Sigmoid colon (tissue), 7 donors: ENCODE measurements around the gene ZDHHC11. TPM values are rescaled to one million over a fixed set of nuclear protein-coding genes. Genes with fewer than 3 reads are reported as not detected.
"Not testable (repeated sequence)": the region's sequence is repeated elsewhere in the genome, so short reads cannot be mapped to it uniquely, and the experiment has no call there.

ENCODE experiments used
- DNase-seq: peaks from one replicate; pipeline ENCODE4 v3.0.0-alpha.2; 2019
- H3K27ac ChIP-seq, 4 donors: fragments of 200-600 bp; sonication (generic); one replicate each; pipeline ENCODE4 v1.5.1; 2016 to 2019; ENCODE audit warnings: mild to moderate bottlenecking in 1 of 4
- H3K27me3 ChIP-seq, 3 donors: fragments of 200-600 bp; sonication (generic); one replicate each; pipeline ENCODE4 v1.5.1; 2019; ENCODE audit warnings: mild to moderate bottlenecking in 1 of 3
- H3K36me3 ChIP-seq, 4 donors: fragments of 200-600 bp; sonication (generic); one replicate each; pipeline ENCODE4 v1.5.1; 2016 to 2019
- H3K4me1 ChIP-seq, 4 donors: fragments of 200-600 bp; sonication (generic); one replicate each; pipeline ENCODE4 v1.5.1; 2017 to 2019
- H3K4me3 ChIP-seq, 4 donors: fragments of 200-600 bp; sonication (generic); one replicate each; pipeline ENCODE4 v1.5.1; 2017 to 2019; ENCODE audit warnings: mild to moderate bottlenecking in 2 of 4, moderate library complexity in 1 of 4
- H3K9me3 ChIP-seq, 4 donors: fragments of 200-600 bp in 3 of 4; sonication (generic) in 3 of 4; one replicate each; pipeline versions ENCODE4 v1.5.1 to v1.6.1; 2013 to 2019
- EP300 ChIP-seq, 4 donors: sonication (generic); formaldehyde crosslinking; IDR thresholded peaks; one replicate each; pipeline ENCODE4 v1.6.1; 2017; ENCODE audit warnings: antibody characterized with exemption in 4 of 4
- POLR2A ChIP-seq, 2 donors: fragments of 450-650 bp; IDR thresholded peaks; one replicate each; pipeline ENCODE4 v1.6.1; 2016; ENCODE audit warnings: antibody characterized with exemption in 2 of 2, mild to moderate bottlenecking in 2 of 2, moderate library complexity in 2 of 2
- POLR2AphosphoS5 ChIP-seq, 4 donors: sonication (generic); formaldehyde crosslinking; IDR thresholded peaks; one replicate each; pipeline ENCODE4 v1.6.1; 2017; ENCODE audit warnings: antibody characterized with exemption in 4 of 4
- WGBS, 2 donors: extraction: QIAGEN DNeasy Blood & Tissue Kit; methylation state at CpG; one replicate each; pipeline ENCODE4 v1.1.7; 2013; 5-methylcytosine and 5-hydroxymethylcytosine counted together
- intact Hi-C: fragments of 100-400 bp; cut with DNase I; formaldehyde crosslinking; loops from one replicate; pipeline ENCODE4 v1.15.1; 2023
- polyA plus RNA-seq, 3 donors: library from polyadenylated mRNA; stranded (reverse); fragments of 200-250 nt; gene quantifications; one replicate each; pipeline ENCODE4 v1.2.3, GENCODE V29; 2013
- total RNA-seq, 4 donors: library from RNA; depleted of rRNA; stranded (reverse); fragments of >200 nt; gene quantifications; one replicate each; pipeline ENCODE4 v1.1.0, GENCODE V29; 2016
- TF ChIP-seq, protein P1 (sequence below), 4 experiments: fragments of 450-650 bp in 3 of 4; fragments of 200-600 bp in 1 of 4; IDR thresholded peaks; one replicate each; pipeline ENCODE4 v1.5.1; 2016 to 2019; ENCODE audit warnings: antibody characterized with exemption in 4 of 4, mild to moderate bottlenecking in 3 of 4, moderate library complexity in 2 of 4
- donor health status: healthy with polysubstance abuse.
- donor health status: Bipolar disorder and iron deficiency.
- donor health status: healthy.

ZDHHC11 gene
- total and polyA plus RNA-seq, 7 donors, result 0.60 to 8.0 (median 3.7) TPM; not detected in 1

DNA sequence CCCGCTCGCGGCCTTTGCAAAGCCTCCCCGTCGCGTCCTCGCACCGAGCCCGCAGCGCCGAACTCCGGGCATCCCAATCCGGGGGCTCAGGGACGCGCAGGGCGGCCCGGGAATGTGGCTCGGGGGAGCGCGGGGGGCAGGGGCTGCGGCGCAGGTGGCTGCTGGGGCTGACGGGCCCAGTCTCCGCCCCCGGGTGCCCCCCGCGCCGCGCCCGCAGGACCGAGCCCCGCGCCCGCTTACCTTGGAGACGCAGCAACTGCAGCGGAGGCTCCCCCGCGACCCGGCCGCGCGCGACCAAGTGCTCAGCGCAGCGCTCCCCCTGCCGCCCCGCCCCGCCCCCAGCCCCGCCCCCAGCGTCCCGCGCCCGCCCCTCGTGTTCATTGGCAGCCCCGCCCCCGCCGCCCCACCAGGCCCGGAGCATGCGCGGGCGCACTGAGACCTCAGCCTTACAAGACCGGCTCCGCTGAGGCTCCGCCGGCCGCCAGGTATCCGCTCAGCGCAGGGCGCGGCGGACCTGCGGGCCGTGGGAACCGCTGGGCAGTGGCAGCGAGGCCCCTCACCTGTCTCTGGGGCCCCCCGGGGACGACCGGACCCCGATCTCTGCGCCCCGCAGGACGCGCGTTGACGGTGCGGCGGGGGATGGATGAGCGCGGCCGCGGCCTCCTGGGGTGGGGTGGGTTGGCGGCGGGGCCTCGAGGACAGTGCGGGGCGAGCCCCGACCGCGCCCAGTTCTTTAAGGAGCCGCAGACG is 66.2 kb downstream of the ZDHHC11 start, which contains the start of gene ZDHHC11B:
Gene ZDHHC11B (minus strand): TSS at position 302 of the 750 bp plus-strand sequence. CDS start 17,810 bp downstream, outside the sequence.
- H3K9me3 ChIP-seq, H3K27me3 ChIP-seq, H3K36me3 ChIP-seq: not testable (repeated sequence)
- WGBS, 2 donors, result 0% methylated on average over 51 to 101 of the region's 101 CpGs
- peak in 3 of 4 donors; percentile 20 to 88 (median 27) for TF ChIP-seq POLR2AphosphoS5 (IDR thresholded peaks at IDR 0.05)
- Histone ChIP-seq H3K4me3 (peak within 1 kb of the TSS; percentile 44 to 75 (median 62)), H3K4me1 (peaks cover 0 to 26% (median 14%) of the 10 kb centered on the region in 4 donors), H3K27ac (peak within 1 kb of the TSS; percentile 65 to 80 (median 72))
- peak; percentile 97 for DNase-seq
- intact Hi-C loops, result loop anchor here (2.0 to 5.0 kb wide), 2 partner anchors 108 to 112 kb away; partner anchors contain the start of genes BRD9 and TRIP13

DNA sequence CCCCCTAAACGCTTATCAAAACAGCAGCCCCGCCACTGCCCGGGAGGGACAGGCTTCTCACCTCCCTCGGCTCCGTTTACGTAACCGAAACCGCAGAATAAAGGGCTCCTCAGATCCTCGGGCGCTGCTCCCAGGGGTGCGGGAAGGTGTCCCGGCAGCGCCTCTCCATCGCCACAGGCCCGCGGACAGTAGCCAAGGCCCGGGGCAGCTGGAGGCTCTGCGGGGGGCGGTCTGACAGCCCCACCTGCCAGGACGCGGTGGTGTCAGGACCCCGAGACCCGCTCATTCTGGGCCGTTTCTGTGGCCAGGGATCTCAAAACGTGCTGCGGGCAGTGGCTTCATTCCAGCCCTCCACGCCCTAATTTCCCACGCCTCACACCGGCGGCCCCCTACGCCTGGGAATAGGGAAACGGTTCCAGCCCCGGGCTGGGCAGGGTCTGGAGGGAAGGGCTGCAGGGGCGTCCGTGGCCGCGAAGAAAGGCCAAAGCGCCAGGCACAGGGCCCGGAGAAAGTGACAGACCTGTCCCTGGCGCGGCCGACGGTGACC is 66.8 kb downstream of the ZDHHC11 start:
- not testable (repeated sequence) for H3K27me3 ChIP-seq, H3K36me3 ChIP-seq, H3K9me3 ChIP-seq
- intact Hi-C loops, result loop anchor here (2.0 to 5.0 kb wide), 2 partner anchors 109 to 112 kb away; partner anchors contain the start of genes BRD9 and TRIP13
- 0 to 1% methylated on average over 14 to 43 of the region's 43 CpGs for WGBS, 2 donors
- H3K4me1 ChIP-seq, result peaks cover 0 to 26% (median 14%) of the 10 kb centered on the region in 4 donors
- H3K27ac ChIP-seq, result peak overlapping the region; percentile 65 to 80 (median 72)
- peak in 1 of 4 donors; percentile 29 for TF ChIP-seq POLR2AphosphoS5 (IDR thresholded peaks at IDR 0.05)
- peak overlapping the region; percentile 44 to 75 (median 62) for H3K4me3 ChIP-seq
- DNase-seq, result peak; percentile 76

DNA sequence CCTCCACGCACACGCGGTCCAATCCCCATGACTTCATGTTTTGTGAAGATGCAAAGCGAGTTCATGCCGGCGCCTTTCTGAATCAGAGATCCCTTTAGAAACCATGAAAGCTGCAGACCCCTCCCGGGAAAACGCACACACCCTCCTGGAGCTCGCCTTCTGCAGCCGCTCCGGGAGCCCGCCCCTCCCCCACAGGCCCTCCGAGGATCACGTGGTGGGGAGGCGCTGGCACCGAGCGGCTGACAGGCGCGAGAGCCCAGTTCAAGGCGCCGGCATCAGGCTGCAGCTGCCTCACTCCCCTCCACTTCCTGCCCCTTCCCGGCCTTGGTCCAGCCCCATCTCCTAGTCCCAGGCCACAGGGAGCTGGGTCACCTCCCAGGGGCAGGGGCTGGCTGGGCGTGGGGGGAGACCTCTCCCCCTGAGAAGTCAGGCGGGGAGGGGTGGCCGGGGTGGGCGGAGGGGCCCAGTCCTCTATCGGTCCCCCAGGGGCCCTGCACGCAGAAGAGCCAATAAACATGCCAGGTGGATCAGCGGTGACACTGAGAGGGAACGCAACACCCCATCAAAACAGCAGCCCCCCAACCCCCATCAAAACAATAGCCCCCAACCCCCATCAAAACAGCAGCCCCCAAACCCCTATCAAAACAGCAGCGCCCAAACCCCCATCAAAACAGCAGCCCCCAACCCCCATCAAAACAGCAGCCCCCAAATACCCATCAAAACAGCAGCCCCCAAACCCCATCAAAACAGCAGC is 67.6 kb downstream of the ZDHHC11 start:
- H3K27me3 ChIP-seq, H3K9me3 ChIP-seq, H3K36me3 ChIP-seq: not testable (repeated sequence)
- DNase-seq, result peak; percentile 77
- WGBS, 2 donors, result 2% methylated on average over 30 of the region's 31 CpGs
- intact Hi-C loops, result loop anchor here (5.0 kb wide), 1 partner anchor 111 kb away; no protein-coding TSS in a partner anchor
- Histone ChIP-seq H3K4me1 (peaks cover 0 to 26% (median 14%) of the 10 kb centered on the region in 4 donors), H3K4me3 (peak overlapping the region; percentile 44 to 75 (median 62)), H3K27ac (peak overlapping the region; percentile 63 to 80 (median 72))
- TF ChIP-seq POLR2AphosphoS5 (IDR thresholded peaks at IDR 0.05), result peak in 1 of 4 donors; percentile 51

DNA sequence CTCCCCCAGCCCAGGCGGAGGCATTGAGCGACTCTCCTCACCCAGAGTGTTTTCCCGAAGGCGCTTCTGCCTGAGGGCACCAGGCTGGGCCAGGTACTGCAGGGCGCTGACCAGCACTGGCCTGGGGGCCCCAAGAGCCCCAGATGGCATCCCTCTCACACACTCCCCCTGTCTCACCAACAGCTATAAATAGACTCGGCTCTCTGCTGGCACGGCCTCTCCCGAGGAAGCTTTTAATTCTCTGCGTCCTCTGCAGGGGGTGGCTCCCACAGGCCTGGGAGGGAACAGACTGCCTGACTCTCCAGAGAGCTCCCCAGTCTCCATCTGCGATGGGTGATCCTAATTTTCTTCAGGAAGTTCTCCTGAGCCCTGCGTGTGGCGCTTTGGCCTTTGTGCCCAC is 68.4 kb downstream of the ZDHHC11 start:
- not testable (repeated sequence) for H3K27ac ChIP-seq, H3K36me3 ChIP-seq, DNase-seq, H3K27me3 ChIP-seq, H3K4me3 ChIP-seq, H3K9me3 ChIP-seq
- intact Hi-C loops, result loop anchor here (5.0 kb wide), 1 partner anchor 110 kb away; no protein-coding TSS in a partner anchor
- WGBS, 2 donors, result no CpG with 5 or more reads among the region's 12 CpGs
- H3K4me1 ChIP-seq, result peaks cover 0 to 29% (median 14%) of the 10 kb centered on the region in 4 donors

DNA sequence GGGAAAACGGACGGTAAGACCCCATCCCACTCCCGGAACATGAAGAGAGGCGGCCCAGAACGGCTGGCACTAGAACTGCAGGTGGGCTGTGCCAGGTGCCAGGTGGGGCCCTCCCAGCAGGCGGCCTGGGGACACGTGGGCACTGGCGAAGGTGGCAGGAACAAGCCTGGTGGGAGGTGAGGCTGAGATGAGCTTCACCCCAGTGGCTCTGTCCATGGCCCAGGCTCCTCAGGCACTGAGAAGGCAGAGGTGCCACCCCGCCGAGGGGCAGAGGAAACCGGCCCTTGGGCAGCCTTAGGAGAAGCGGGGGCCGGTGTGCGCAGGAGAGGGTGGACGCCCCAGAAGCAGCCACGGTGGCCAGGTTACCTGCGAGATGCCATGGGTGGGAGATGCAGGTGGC is 70.2 kb downstream of the ZDHHC11 start:
- not testable (repeated sequence) for H3K36me3 ChIP-seq, H3K27me3 ChIP-seq, H3K9me3 ChIP-seq, DNase-seq, H3K27ac ChIP-seq, H3K4me3 ChIP-seq
- WGBS, 2 donors, result 85 to 93% methylated on average over 12 to 17 of the region's 17 CpGs
- intact Hi-C loops, result loop anchor here (5.0 kb wide), 1 partner anchor 108 kb away; no protein-coding TSS in a partner anchor
- peaks cover 0 to 39% (median 16%) of the 10 kb centered on the region in 4 donors for H3K4me1 ChIP-seq

DNA sequence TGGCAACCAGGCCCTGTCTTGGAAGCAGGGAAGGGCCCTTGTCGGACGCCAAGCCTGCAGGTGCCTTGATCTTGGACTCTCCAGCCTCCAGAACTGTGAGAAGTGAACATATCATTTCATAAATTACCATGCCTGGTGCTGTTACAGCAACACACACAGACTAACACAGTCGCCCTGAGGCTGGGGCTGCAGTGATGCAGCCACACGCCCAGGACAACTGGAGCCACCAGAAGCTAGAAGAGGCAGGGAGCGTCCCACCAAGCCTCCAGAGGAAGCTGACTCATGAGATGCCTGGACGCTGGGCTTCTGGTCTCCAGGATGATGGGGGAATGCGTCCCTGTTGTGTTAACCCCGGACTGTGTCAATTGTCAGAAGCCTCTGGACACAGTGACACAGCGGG is 71.8 kb downstream of the ZDHHC11 start:
- DNase-seq, H3K27me3 ChIP-seq, H3K4me3 ChIP-seq, H3K36me3 ChIP-seq, H3K27ac ChIP-seq, H3K9me3 ChIP-seq, intact Hi-C loops: not testable (repeated sequence)
- 88 to 91% methylated on average over 7 to 9 of the region's 9 CpGs for WGBS, 2 donors
- H3K4me1 ChIP-seq, result peaks cover 0 to 24% (median 7%) of the 10 kb centered on the region in 4 donors

DNA sequence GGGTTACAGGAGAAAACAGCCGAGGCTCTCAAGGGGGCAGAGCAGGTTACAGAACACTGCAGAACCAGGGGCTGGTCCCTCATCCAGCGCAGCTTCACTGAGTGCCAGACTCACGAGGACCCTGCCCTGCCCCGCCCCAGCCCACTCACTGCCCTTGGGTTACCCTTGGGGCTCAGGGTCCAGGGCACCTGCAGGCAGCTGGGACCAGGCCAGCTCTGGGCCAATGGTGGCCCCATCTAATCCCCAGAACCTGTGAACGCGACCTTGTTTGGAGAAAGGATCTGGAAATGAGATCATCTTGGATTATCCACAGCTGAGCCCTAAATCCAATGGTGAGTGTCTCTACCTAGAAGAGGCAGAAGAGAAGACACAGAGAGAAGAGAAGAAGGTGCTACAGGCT is 72.4 kb downstream of the ZDHHC11 start:
- H3K9me3 ChIP-seq, H3K36me3 ChIP-seq, intact Hi-C loops, H3K27ac ChIP-seq, H3K27me3 ChIP-seq, H3K4me3 ChIP-seq, DNase-seq: not testable (repeated sequence)
- 92 to 97% methylated on average over 3 to 6 of the region's 6 CpGs for WGBS, 2 donors
- peaks cover 0 to 25% (median 8%) of the 10 kb centered on the region in 4 donors for H3K4me1 ChIP-seq

DNA sequence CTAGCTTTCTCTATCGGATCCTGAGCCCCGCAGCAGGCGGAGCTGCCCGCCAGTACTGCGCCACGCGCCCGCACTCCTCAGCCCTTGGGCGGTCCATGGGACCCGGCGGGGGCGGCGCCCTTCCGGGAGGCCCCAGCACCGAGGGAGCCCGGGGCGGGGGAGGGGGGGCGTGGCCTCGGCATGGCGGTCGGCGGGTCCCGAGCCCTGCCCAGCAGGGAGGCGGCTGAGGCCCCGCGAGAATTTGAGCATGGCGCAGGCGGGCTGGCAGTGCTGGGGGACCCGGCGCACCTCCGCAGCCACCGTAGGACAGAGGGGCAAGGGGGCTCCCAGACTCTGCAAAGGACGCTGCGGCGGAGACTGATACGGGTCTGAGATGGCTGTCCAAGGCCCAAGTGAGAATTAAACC is 73.0 kb downstream of the ZDHHC11 start:
- peaks cover 0 to 25% (median 10%) of the 10 kb centered on the region in 4 donors for H3K4me1 ChIP-seq
- TF ChIP-seq, protein P1, sequence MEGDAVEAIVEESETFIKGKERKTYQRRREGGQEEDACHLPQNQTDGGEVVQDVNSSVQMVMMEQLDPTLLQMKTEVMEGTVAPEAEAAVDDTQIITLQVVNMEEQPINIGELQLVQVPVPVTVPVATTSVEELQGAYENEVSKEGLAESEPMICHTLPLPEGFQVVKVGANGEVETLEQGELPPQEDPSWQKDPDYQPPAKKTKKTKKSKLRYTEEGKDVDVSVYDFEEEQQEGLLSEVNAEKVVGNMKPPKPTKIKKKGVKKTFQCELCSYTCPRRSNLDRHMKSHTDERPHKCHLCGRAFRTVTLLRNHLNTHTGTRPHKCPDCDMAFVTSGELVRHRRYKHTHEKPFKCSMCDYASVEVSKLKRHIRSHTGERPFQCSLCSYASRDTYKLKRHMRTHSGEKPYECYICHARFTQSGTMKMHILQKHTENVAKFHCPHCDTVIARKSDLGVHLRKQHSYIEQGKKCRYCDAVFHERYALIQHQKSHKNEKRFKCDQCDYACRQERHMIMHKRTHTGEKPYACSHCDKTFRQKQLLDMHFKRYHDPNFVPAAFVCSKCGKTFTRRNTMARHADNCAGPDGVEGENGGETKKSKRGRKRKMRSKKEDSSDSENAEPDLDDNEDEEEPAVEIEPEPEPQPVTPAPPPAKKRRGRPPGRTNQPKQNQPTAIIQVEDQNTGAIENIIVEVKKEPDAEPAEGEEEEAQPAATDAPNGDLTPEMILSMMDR (IDR thresholded peaks at IDR 0.05), result no peak
- no peak for TF ChIP-seq POLR2AphosphoS5 (IDR thresholded peaks at IDR 0.05)
- no peak for TF ChIP-seq POLR2A (IDR thresholded peaks at IDR 0.05)
- no peak for TF ChIP-seq EP300 (IDR thresholded peaks at IDR 0.05)
- no peak for DNase-seq
- no peak overlapping the region for H3K27ac ChIP-seq
- H3K9me3 ChIP-seq, result no peaks in the 10 kb centered on the region
- 96 to 97% methylated on average over 36 of the region's 36 CpGs for WGBS, 2 donors
- no peak overlapping the region for H3K4me3 ChIP-seq
- no peaks in the 10 kb centered on the region for H3K27me3 ChIP-seq
- intact Hi-C loops, result no loop called here
- no peaks in the 10 kb centered on the region for H3K36me3 ChIP-seq
